ENCODE data around the gene OR51B5.
A peak's percentile ranks its signal among the peaks of the same experiment; 100 is the strongest.
"Not testable (repeated sequence)": the region's sequence is repeated elsewhere in the genome, so short reads cannot be mapped to it uniquely, and the experiment has no call there.

OR51B5 gene

GRCh38 chr11:5324197-5324596 lies 19.1 kb downstream of the OR51B5 start, which contains the start of gene OR51B2:
Gene OR51B2, minus strand, starts transcription at chr11:5324297. Its CDS starts 0 bp downstream, at chr11:5324297.
- DNase-seq = no peak

GRCh38 chr11:5317292-5317691 lies 26.0 kb downstream of the OR51B5 start:
- DNase-seq = peak; percentile 67

- DNase-seq = not testable (repeated sequence)
Measured at GRCh38 chr11:5313326-5314023, 29.8 kb downstream of the OR51B5 start.

GRCh38 chr11:5310423-5310822 lies 32.9 kb downstream of the OR51B5 start:
- no peak for DNase-seq

- no peak for DNase-seq
Measured at GRCh38 chr11:5307256-5308019, 35.9 kb downstream of the OR51B5 start.

GRCh38 chr11:5304046-5304445 lies 39.3 kb downstream of the OR51B5 start:
- DNase-seq = no peak

GRCh38 chr11:5303626-5304025 lies 39.7 kb downstream of the OR51B5 start:
- DNase-seq = no peak

GRCh38 chr11:5301846-5302245 lies 41.5 kb downstream of the OR51B5 start, which contains the start of gene OR51B4:
Gene OR51B4, minus strand, starts transcription at chr11:5301946. Its CDS starts 0 bp downstream, at chr11:5301946.
- DNase-seq = no peak

- no peak for DNase-seq
Measured at GRCh38 chr11:5300251-5300650, 43.1 kb downstream of the OR51B5 start.

GRCh38 chr11:5298451-5298850 lies 44.9 kb downstream of the OR51B5 start:
- no peak for DNase-seq

- no peak for DNase-seq
Measured at GRCh38 chr11:5297721-5298323, 45.5 kb downstream of the OR51B5 start.

- DNase-seq = not testable (repeated sequence)
Measured at GRCh38 chr11:5294342-5294995, 48.9 kb downstream of the OR51B5 start.

- peak; percentile 24 for DNase-seq
Measured at GRCh38 chr11:5293028-5293427, 50.3 kb downstream of the OR51B5 start.
